HepG2 (cell line): ENCODE results near the gene HNRNPA1L2. TPM values are rescaled to one million over a fixed set of nuclear protein-coding genes. Genes with fewer than 3 reads are reported as not detected.

Experiments used
- ADNP ChIP-seq: sonication (generic); formaldehyde crosslinking; IDR thresholded peaks from 2 replicates; pipeline ENCODE4 v1.4.0; 2020; ENCODE audit warnings: missing genetic modification reagents
- DMAP1 ChIP-seq: IDR thresholded peaks from 2 replicates; pipeline ENCODE4 v1.6.1; 2016
- FLYWCH1 ChIP-seq: sonication (generic); formaldehyde crosslinking; IDR thresholded peaks from 2 replicates; pipeline ENCODE4 v1.8.1; 2023; ENCODE audit warnings: mild to moderate bottlenecking, missing genetic modification reagents
- FOSL2 ChIP-seq: sonication (generic); formaldehyde crosslinking; IDR thresholded peaks from 2 replicates; pipeline ENCODE4 v1.4.0; 2020; ENCODE audit warnings: missing genetic modification reagents
- FOXP1 ChIP-seq, 2 experiments: fragments of 450-650 bp in 1 of 2; IDR thresholded peaks; 2 replicates each; pipeline ENCODE4 v1.6.1; 2017 to 2018; ENCODE audit warnings: antibody characterized with exemption in 1 of 2
- GABPA ChIP-seq, 2 experiments: IDR thresholded peaks; 2 replicates each; pipeline ENCODE4 v1.6.1; 2011 to 2016; ENCODE audit warnings: low read depth in 2 of 2, low read length in 1 of 2, missing biosample characterization in 1 of 2, missing genetic modification characterization in 1 of 2
- GZF1 ChIP-seq: sonication (generic); formaldehyde crosslinking; IDR thresholded peaks from 2 replicates; pipeline ENCODE4 v1.5.1; 2020; ENCODE audit warnings: mild to moderate bottlenecking, missing genetic modification reagents
- HNRNPLL ChIP-seq: fragments of 200-400 bp; formaldehyde crosslinking; IDR thresholded peaks from 2 replicates; pipeline ENCODE4 v1.6.1; 2017; ENCODE audit warnings: mild to moderate bottlenecking, low read depth, low read length; ENCODE audit not compliant: poor library complexity, severe bottlenecking
- IRX3 ChIP-seq: sonication (generic); formaldehyde crosslinking; IDR thresholded peaks from 2 replicates; pipeline ENCODE4 v1.8.1; 2023; ENCODE audit warnings: mild to moderate bottlenecking, low read depth, missing genetic modification reagents, borderline replicate concordance
- JARID2 ChIP-seq: sonication (generic); formaldehyde crosslinking; IDR thresholded peaks from 2 replicates; pipeline ENCODE4 v1.8.1; 2023; ENCODE audit warnings: missing genetic modification reagents, inconsistent platforms; ENCODE audit not compliant: insufficient replicate concordance
- KAT8 ChIP-seq: IDR thresholded peaks from 2 replicates; pipeline ENCODE4 v1.6.1; 2016; ENCODE audit warnings: missing genetic modification reagents, missing compliant biosample characterization
- MED8 ChIP-seq: sonication (generic); formaldehyde crosslinking; IDR thresholded peaks from 2 replicates; pipeline ENCODE4 v1.8.1; 2023; ENCODE audit warnings: mild to moderate bottlenecking, missing genetic modification reagents; ENCODE audit not compliant: insufficient replicate concordance
- MYC ChIP-seq: sonication (generic); formaldehyde crosslinking; IDR thresholded peaks from 2 replicates; pipeline ENCODE4 v1.9.0; 2021; ENCODE audit warnings: missing genetic modification reagents, borderline replicate concordance
- PRPF4 ChIP-seq: fragments of 200-400 bp; formaldehyde crosslinking; IDR thresholded peaks from 2 replicates; pipeline ENCODE4 v1.6.1; 2016; ENCODE audit warnings: low read length, low read depth; ENCODE audit not compliant: poor library complexity, severe bottlenecking
- RARA ChIP-seq: IDR thresholded peaks from 2 replicates; pipeline ENCODE4 v1.6.1; 2016; ENCODE audit warnings: missing genetic modification reagents, missing compliant biosample characterization
- YY1 ChIP-seq: IDR thresholded peaks from 2 replicates; pipeline ENCODE4 v1.6.1; 2011; ENCODE audit warnings: low read length, low read depth, moderate library complexity, mild to moderate bottlenecking; ENCODE audit not compliant: insufficient read depth, insufficient replicate concordance
- ZBTB1 ChIP-seq: sonication (generic); formaldehyde crosslinking; IDR thresholded peaks from 2 replicates; pipeline ENCODE4 v1.4.0; 2020; ENCODE audit warnings: missing genetic modification reagents, borderline replicate concordance
- ZBTB21 ChIP-seq: sonication (generic); formaldehyde crosslinking; IDR thresholded peaks from 2 replicates; pipeline ENCODE4 v1.4.0; 2020; ENCODE audit warnings: missing genetic modification reagents
- ZNF18 ChIP-seq: sonication (generic); formaldehyde crosslinking; IDR thresholded peaks from 2 replicates; pipeline ENCODE4 v1.8.0; 2022; ENCODE audit warnings: mild to moderate bottlenecking, missing genetic modification reagents; ENCODE audit not compliant: insufficient replicate concordance
- ZNF282 ChIP-seq: fragments of 450-650 bp; IDR thresholded peaks from 2 replicates; pipeline ENCODE4 v1.6.1; 2018; ENCODE audit not compliant: partially characterized antibody
- ZNF547 ChIP-seq: sonication (generic); formaldehyde crosslinking; IDR thresholded peaks from 2 replicates; pipeline ENCODE4 v1.5.1; 2020; ENCODE audit warnings: mild to moderate bottlenecking, missing genetic modification reagents
- ZNF562 ChIP-seq: sonication (generic); formaldehyde crosslinking; IDR thresholded peaks from 2 replicates; pipeline ENCODE4 v1.8.0; 2022; ENCODE audit warnings: missing genetic modification reagents, borderline replicate concordance
- ZNF766 ChIP-seq: sonication (generic); formaldehyde crosslinking; IDR thresholded peaks from 2 replicates; pipeline ENCODE4 v1.5.0; 2020; ENCODE audit warnings: missing genetic modification reagents, borderline replicate concordance
- ZNF83 ChIP-seq: sonication (generic); formaldehyde crosslinking; IDR thresholded peaks from 2 replicates; pipeline ENCODE4 v1.4.0; 2020; ENCODE audit warnings: missing genetic modification reagents, mild to moderate bottlenecking, borderline replicate concordance
- polyA plus RNA-seq, 8 experiments: library from polyadenylated mRNA; depleted of rRNA in 3 of 8; stranded (reverse) in 7 of 8; unstranded in 1 of 8; fragments of >200 nt; fragmentation: Illumina TruSeq in 4 of 8; extraction: Trizol in 4 of 8; gene quantifications; 2 replicates each; pipeline versions ENCODE4 v1.2.1 to v1.2.3, GENCODE V29; 2011 to 2016; ENCODE audit warnings: low read depth in 4 of 8, missing spikeins in 1 of 8, mixed read lengths in 1 of 8; ENCODE audit not compliant: insufficient read depth in 1 of 8
- total RNA-seq, 5 experiments: library from RNA; depleted of rRNA; stranded (reverse); fragments of >200 nt; fragmentation: Illumina TruSeq; extraction: Trizol; gene quantifications; 2 replicates each; pipeline ENCODE4 v1.2.3, GENCODE V29; 2016; ENCODE audit warnings: low read depth in 1 of 5
- TF ChIP-seq, protein P1 (sequence below): sonication (generic); formaldehyde crosslinking; IDR thresholded peaks from 2 replicates; pipeline ENCODE4 v1.4.0; 2020; ENCODE audit warnings: missing genetic modification reagents
- TF ChIP-seq, protein P2 (sequence below): sonication (generic); formaldehyde crosslinking; IDR thresholded peaks from 2 replicates; pipeline ENCODE4; 2020; ENCODE audit warnings: missing genetic modification reagents, mild to moderate bottlenecking, borderline replicate concordance

Gene HNRNPA1L2
- total and polyA plus RNA-seq, 2 of the 13 experiments (the other 11 are each of a cell fraction or from before 2014, with no cell fraction given) = 3.6 to 7.1 TPM

GRCh38 chr13:52652196-52652979 lies 10.2 kb downstream of the HNRNPA1L2 start, which contains the start of gene SUGT1 (continued):
- TF ChIP-seq GABPA (IDR thresholded peaks at IDR 0.05; ENCODE audit: low read depth, low read length) (peak; percentile 70), GABPA (CRISPR knock-in tag; IDR thresholded peaks at IDR 0.05; ENCODE audit: low read depth) (peak; percentile 87), FOXP1 (IDR thresholded peaks at IDR 0.05) (no peak), FOXP1 (CRISPR knock-in tag; IDR thresholded peaks at IDR 0.05) (no peak), ZNF83 (CRISPR knock-in tag) (peak; percentile 15; the same call in 1 of the 2 replicates), ZNF562 (CRISPR knock-in tag) (no peak), ZNF766 (CRISPR knock-in tag) (0 out of 2 replicates have a peak, but pooled peaks have one; percentile 41), PRPF4 (no peak), RARA (CRISPR knock-in tag) (no peak; the same call in 1 of the 2 replicates), ZBTB1 (CRISPR knock-in tag) (no peak), ZNF547 (CRISPR knock-in tag) (peak; percentile 63), MYC (peak; percentile 85), YY1 (peak; percentile 95), HNRNPLL (peak; percentile 89), ZBTB21 (peak; percentile 11; the same call in 1 of the 2 replicates), MED8 (CRISPR knock-in tag) (no peak), IRX3 (CRISPR knock-in tag) (no peak), FOSL2 (peak; percentile 59), GZF1 (no peak), JARID2 (CRISPR knock-in tag) (peak; percentile 64), ADNP (no peak), DMAP1 (peak; percentile 97), FLYWCH1 (CRISPR knock-in tag) (no peak), ZNF18 (CRISPR knock-in tag) (no peak), KAT8 (peak; percentile 93), ZNF282 (no peak)
- TF ChIP-seq, protein P1, sequence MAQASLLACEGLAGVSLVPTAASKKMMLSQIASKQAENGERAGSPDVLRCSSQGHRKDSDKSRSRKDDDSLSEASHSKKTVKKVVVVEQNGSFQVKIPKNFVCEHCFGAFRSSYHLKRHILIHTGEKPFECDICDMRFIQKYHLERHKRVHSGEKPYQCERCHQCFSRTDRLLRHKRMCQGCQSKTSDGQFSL (CRISPR knock-in tag) = peak; percentile 9; the same call in 1 of the 2 replicates
- TF ChIP-seq, protein P2, sequence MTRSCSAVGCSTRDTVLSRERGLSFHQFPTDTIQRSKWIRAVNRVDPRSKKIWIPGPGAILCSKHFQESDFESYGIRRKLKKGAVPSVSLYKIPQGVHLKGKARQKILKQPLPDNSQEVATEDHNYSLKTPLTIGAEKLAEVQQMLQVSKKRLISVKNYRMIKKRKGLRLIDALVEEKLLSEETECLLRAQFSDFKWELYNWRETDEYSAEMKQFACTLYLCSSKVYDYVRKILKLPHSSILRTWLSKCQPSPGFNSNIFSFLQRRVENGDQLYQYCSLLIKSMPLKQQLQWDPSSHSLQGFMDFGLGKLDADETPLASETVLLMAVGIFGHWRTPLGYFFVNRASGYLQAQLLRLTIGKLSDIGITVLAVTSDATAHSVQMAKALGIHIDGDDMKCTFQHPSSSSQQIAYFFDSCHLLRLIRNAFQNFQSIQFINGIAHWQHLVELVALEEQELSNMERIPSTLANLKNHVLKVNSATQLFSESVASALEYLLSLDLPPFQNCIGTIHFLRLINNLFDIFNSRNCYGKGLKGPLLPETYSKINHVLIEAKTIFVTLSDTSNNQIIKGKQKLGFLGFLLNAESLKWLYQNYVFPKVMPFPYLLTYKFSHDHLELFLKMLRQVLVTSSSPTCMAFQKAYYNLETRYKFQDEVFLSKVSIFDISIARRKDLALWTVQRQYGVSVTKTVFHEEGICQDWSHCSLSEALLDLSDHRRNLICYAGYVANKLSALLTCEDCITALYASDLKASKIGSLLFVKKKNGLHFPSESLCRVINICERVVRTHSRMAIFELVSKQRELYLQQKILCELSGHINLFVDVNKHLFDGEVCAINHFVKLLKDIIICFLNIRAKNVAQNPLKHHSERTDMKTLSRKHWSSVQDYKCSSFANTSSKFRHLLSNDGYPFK (CRISPR knock-in tag) = peak; percentile 98
